Chondrocyte (in vitro differentiated cells): ENCODE data around the gene UGT1A1. TPM values are rescaled to one million over a fixed set of nuclear protein-coding genes. Genes with fewer than 3 reads are reported as not detected.
A peak's percentile ranks its signal among the peaks of the same experiment; 100 is the strongest.

ENCODE experiments used
- DNase-seq: peaks from one replicate; pipeline ENCODE4 v3.0.0; 2021; ENCODE audit warnings: mixed read lengths, low spot score
- H3K27ac Mint-ChIP-seq: one replicate; pipeline ENCODE4 v1.8.0; 2021; ENCODE audit warnings: mild to moderate bottlenecking, moderate library complexity, mixed read lengths; ENCODE audit not compliant: unreplicated experiment
- H3K27me3 Mint-ChIP-seq: 2 replicates; pipeline ENCODE4 v1.8.0; 2021; ENCODE audit warnings: low read depth, mixed read lengths
- H3K36me3 Mint-ChIP-seq: 2 replicates; pipeline ENCODE4 v1.8.0; 2021; ENCODE audit warnings: low read depth, mixed read lengths
- H3K4me1 Mint-ChIP-seq: 2 replicates; pipeline ENCODE4 v1.8.0; 2021; ENCODE audit warnings: low read depth, mild to moderate bottlenecking, mixed read lengths
- H3K4me3 Mint-ChIP-seq: one replicate; pipeline ENCODE4 v1.8.0; 2021; ENCODE audit warnings: mild to moderate bottlenecking, moderate library complexity, mixed read lengths; ENCODE audit not compliant: unreplicated experiment
- H3K9me3 Mint-ChIP-seq: 2 replicates; pipeline ENCODE4 v1.8.0; 2021; ENCODE audit warnings: low read depth, mixed read lengths
- total RNA-seq: library from RNA; stranded (reverse); gene quantifications from 3 replicates; pipeline ENCODE4 v1.2.1, GENCODE V29; 2021
- TF ChIP-seq, protein P1 (sequence below): fragments of 200-600 bp; sonication (generic); IDR thresholded peaks from 2 replicates; pipeline ENCODE4 v1.5.0; 2021; ENCODE audit warnings: antibody characterized with exemption, mild to moderate bottlenecking, moderate library complexity

UGT1A1 gene
- total RNA-seq, 1 donor from 2014 or later = not detected

DNA sequence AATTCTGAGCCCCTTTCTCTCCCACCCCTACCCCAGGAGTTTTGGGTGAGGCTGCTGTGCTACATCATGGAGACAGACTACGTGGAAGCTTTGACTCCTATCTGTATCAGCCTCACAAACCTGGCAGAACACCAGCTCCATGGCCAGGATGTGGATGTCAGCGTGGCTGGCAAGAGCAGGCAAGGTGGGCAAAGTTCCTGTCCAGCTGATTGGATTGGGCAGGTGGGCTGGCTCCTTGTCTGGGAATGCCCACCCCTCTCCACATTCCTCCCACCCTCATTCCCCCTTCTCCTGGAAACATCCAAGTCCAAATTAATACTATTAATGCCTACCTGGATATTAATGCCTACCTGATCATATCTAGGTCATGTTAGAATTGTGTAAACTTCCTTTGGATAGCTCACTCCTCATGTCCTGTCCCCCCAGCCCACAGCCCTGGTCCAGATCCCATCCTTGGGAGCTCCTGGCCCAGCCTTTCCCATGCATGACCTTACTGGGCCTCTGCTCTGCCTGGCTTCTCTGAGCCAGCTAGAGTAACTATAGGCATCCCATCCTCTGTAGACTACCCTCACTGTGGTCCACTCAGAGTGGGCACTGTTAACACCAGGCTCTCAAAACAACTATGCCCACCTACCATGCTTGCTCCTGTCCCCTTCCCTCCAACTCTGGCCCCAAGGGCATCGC lies 42.2 kb downstream of the UGT1A1 start:
- Mint-ChIP-seq H3K4me1 (peaks cover 4% of the 10 kb centered on the region), H3K9me3 (peaks cover 5% of the 10 kb centered on the region), H3K27me3 (peaks cover 25% of the 10 kb centered on the region), H3K4me3 (no peak overlapping the region), H3K36me3 (peaks cover 2% of the 10 kb centered on the region), H3K27ac (no peak overlapping the region)
- TF ChIP-seq, protein P1, sequence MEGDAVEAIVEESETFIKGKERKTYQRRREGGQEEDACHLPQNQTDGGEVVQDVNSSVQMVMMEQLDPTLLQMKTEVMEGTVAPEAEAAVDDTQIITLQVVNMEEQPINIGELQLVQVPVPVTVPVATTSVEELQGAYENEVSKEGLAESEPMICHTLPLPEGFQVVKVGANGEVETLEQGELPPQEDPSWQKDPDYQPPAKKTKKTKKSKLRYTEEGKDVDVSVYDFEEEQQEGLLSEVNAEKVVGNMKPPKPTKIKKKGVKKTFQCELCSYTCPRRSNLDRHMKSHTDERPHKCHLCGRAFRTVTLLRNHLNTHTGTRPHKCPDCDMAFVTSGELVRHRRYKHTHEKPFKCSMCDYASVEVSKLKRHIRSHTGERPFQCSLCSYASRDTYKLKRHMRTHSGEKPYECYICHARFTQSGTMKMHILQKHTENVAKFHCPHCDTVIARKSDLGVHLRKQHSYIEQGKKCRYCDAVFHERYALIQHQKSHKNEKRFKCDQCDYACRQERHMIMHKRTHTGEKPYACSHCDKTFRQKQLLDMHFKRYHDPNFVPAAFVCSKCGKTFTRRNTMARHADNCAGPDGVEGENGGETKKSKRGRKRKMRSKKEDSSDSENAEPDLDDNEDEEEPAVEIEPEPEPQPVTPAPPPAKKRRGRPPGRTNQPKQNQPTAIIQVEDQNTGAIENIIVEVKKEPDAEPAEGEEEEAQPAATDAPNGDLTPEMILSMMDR = no peak
- no peak for DNase-seq

- Mint-ChIP-seq H3K27me3 (peaks cover 23% of the 10 kb centered on the region), H3K27ac (no peak overlapping the region), H3K36me3 (peaks cover 2% of the 10 kb centered on the region), H3K4me1 (peaks cover 4% of the 10 kb centered on the region), H3K9me3 (peaks cover 5% of the 10 kb centered on the region), H3K4me3 (no peak overlapping the region)
- no peak for DNase-seq
- TF ChIP-seq, protein P1 = no peak
Measured at GRCh38 chr2:233803292-233803911, 43.3 kb downstream of the UGT1A1 start.

DNA sequence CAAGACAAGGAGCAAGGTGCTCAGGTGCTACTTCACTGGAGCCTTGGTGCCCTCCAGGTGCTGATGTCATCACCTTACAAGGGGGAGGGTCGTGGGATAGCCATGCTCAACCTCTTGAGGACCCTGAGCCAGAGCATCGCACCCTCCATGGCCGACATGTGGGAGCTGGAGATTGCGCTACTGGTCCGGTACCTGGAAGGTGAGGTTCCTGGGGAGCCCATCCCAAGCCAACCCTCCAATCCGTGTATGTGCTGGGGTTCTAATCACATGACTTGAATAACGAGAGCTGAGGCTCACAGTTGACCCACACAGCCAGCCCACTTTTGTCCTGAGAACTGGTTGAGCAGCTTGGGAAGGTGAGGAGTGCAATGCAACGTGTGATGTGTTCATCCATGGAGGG lies 43.9 kb downstream of the UGT1A1 start:
- TF ChIP-seq, protein P1 = no peak
- Mint-ChIP-seq H3K36me3 (peaks cover 2% of the 10 kb centered on the region), H3K9me3 (peaks cover 5% of the 10 kb centered on the region), H3K27me3 (peaks cover 26% of the 10 kb centered on the region), H3K4me1 (peaks cover 4% of the 10 kb centered on the region), H3K27ac (no peak overlapping the region), H3K4me3 (no peak overlapping the region)
- DNase-seq = no peak

DNA sequence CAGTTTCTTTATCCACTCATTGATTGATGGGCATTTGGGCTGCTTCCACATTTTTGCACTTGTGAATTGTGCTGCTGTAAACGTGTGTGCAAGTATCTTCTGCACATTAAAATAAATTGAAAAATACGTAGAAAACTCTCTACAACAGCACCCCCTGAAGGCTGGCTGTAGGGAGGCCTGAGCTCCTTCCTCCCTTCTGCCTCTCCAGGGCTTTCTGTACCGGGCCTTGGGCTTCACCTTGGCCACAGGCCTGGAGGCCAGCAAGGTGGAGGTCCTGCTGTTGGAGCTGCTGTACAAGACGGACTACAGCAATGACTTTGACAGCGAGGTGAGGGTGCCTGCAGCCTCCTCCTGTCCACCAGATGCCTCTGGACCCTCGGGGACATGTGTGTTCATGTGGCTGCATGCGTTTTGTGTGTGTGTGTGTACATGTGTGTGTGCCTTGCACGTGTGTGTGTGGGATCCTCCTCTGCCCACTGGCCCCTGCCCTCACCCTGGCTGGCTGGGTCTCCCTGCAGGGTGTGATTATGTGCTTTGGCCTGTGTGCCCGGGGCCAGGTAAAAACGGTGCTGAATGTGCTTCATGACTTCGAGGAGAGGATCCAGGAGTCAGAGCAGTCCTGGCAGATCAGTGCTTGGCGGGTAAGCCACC lies 47.3 kb downstream of the UGT1A1 start:
- DNase-seq = peak; percentile 75

More for the DNA sequence above, 47.3 kb downstream of the UGT1A1 start:
- TF ChIP-seq, protein P1 = no peak
- Mint-ChIP-seq H3K4me1 (no peaks in the 10 kb centered on the region), H3K36me3 (no peaks in the 10 kb centered on the region), H3K27me3 (peaks cover 32% of the 10 kb centered on the region), H3K27ac (no peak overlapping the region), H3K4me3 (no peak overlapping the region), H3K9me3 (no peaks in the 10 kb centered on the region)
